ENCODE results near the gene PRAME.
"Not testable (repeated sequence)": the region's sequence is repeated elsewhere in the genome, so short reads cannot be mapped to it uniquely, and the experiment has no call there.

PRAME gene

GRCh38 chr22:22558972-22559603 is at the start of gene PRAME:
PRAME (minus strand) TSS chr22:22559265; CDS start chr22:22556832, 2,433 bp downstream.
- peak; percentile 75 for DNase-seq (ENCODE audit: low read depth)

- not testable (repeated sequence) for DNase-seq (ENCODE audit: low read depth)
Observed at GRCh38 chr22:22608022-22608421, 49.0 kb upstream of the PRAME start.

GRCh38 chr22:22605074-22605404 is 46.0 kb upstream of the PRAME start:
- DNase-seq (ENCODE audit: low read depth) = no peak

- no peak for DNase-seq (ENCODE audit: low read depth)
Observed at GRCh38 chr22:22604326-22605073, 45.4 kb upstream of the PRAME start.

- DNase-seq (ENCODE audit: low read depth) = no peak
Observed at GRCh38 chr22:22603470-22603947, 44.4 kb upstream of the PRAME start.

- no peak for DNase-seq (ENCODE audit: low read depth)
Observed at GRCh38 chr22:22600531-22601261, 41.6 kb upstream of the PRAME start.

- no peak for DNase-seq (ENCODE audit: low read depth)
Observed at GRCh38 chr22:22599248-22599647, 40.2 kb upstream of the PRAME start.

- no peak for DNase-seq (ENCODE audit: low read depth)
Observed at GRCh38 chr22:22598144-22598543, 39.1 kb upstream of the PRAME start.

GRCh38 chr22:22595001-22595835 is 36.2 kb upstream of the PRAME start:
- DNase-seq (ENCODE audit: low read depth) = no peak

- peak; percentile 16 for DNase-seq (ENCODE audit: low read depth)
Observed at GRCh38 chr22:22593964-22594656, 35.0 kb upstream of the PRAME start.

- no peak for DNase-seq (ENCODE audit: low read depth)
Observed at GRCh38 chr22:22593250-22593649, 34.2 kb upstream of the PRAME start.

GRCh38 chr22:22591348-22592299 is 32.6 kb upstream of the PRAME start:
- DNase-seq (ENCODE audit: low read depth) = no peak

GRCh38 chr22:22590136-22590891 is 31.2 kb upstream of the PRAME start:
- no peak for DNase-seq (ENCODE audit: low read depth)

- no peak for DNase-seq (ENCODE audit: low read depth)
Observed at GRCh38 chr22:22588485-22589164, 29.6 kb upstream of the PRAME start.

GRCh38 chr22:22587577-22588188 is 28.6 kb upstream of the PRAME start:
- no peak for DNase-seq (ENCODE audit: low read depth)

GRCh38 chr22:22584722-22585121 is 25.7 kb upstream of the PRAME start:
- no peak for DNase-seq (ENCODE audit: low read depth)

GRCh38 chr22:22583030-22583429 is 24.0 kb upstream of the PRAME start:
- no peak for DNase-seq (ENCODE audit: low read depth)

GRCh38 chr22:22581524-22581923 is 22.5 kb upstream of the PRAME start:
- DNase-seq (ENCODE audit: low read depth) = not testable (repeated sequence)
